GM21619 (cell line): ENCODE data around the gene ASCL1.

Experiments
- ATAC-seq: cut with Tn5 transposase; IDR thresholded peaks from one replicate; pipeline ENCODE4 v1.9.1; 2021; ENCODE audit not compliant: unreplicated experiment

Gene ASCL1

DNA sequence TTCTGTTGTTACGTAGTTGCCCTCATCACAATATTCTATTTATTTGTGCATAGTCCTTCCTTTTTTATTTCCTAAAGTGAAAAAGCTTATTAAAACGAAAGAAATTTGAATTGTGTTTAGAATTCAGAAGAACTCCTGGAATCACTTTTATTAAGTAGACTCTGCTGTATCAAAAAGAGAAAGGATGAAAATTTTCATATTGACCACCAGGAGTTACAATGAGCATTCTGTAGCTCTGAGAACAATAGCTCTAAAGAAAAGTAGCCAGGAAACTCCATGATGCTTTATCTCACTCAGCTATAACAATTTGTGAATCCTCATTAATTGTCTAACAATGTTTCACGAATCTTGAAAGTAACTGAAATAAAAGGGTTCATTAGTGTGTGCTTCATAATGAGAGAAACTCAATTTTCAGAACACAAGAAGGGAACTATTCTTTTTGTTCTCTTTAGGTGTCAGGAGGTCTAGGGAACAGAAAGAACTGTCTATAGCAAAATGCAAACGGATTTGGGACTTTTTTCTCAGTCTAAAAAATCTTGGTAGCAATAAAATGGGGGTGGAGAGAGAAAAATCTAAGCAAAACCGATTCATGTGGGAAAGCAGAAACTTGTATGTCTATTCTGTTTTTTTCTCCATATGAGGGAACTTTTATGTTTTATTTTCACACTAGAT, 19.3 kb downstream of the ASCL1 start:
- ATAC-seq, result no peak

DNA sequence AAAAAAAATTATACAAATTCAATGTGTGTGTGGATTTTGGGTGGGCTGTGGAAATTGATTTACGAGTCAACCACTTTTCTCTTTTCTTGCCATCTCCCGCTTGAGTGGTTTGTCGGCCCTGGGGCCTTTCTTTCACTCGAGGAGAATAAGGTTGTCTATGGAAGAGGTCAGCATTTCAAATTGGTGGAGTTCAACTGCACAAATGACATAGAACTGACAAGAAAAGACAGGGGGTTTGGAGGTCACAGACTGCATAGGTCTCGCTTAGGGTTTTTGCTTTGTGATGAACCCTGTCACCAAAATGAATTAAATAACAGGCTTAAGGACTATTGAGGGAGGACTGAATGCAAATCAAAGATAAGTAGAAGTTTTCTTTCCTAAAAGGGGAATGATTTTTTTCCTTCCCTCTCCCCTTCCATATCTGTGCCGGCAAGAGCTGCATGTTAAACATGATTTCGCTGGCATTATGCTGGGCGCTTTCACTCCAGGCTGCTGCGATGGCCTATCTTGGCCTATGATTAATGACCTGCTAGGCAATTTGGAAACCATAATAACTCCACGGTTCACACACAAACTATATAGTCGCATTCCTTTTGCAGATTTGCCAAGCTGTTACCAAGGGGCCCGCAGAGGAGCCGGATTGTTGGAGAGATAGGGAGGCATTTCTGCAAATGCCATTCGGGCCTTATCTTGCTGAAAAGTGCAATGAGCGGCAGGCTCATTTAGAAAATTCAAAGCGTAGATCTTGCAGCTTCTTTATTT, 20.7 kb downstream of the ASCL1 start:
- ATAC-seq, result no peak

DNA sequence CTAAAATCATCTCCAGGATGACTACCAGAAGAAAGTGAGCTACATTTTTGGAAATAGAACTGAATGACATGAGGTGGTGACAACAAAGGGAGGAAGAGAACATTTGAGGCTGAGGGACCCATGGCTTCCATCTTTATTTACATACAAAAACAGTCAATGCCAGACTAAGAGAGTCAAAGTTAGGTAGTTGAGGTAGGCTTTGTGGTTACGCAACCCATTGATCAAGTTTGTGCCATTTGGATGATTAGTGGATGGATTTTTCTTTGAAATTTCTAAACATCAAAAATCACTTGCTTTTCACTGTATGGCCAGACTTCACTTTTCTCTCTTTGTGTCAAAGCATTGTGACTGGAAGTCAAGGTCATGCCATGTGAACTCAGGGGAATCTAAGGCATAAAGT, 22.9 kb downstream of the ASCL1 start:
- no peak for ATAC-seq

DNA sequence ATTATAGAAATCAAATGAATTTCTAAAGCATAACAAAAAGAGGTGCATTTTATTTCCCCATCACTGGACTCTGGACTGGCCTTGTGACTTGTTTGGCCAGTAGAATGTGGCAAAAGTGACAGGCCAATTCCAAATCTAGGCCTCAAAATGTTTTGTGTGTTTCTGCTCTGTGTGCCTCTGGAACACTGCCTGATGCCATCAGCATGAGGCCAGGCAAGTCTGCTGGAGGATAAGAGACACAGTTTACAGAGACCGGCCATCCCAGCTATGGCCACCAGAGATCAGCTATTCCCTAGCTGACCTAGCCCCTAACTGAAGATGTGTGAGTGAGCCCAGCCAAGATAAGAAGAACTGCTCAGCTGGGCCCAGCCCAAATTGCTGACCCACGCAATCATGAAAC, 32.9 kb downstream of the ASCL1 start:
- no peak for ATAC-seq

DNA sequence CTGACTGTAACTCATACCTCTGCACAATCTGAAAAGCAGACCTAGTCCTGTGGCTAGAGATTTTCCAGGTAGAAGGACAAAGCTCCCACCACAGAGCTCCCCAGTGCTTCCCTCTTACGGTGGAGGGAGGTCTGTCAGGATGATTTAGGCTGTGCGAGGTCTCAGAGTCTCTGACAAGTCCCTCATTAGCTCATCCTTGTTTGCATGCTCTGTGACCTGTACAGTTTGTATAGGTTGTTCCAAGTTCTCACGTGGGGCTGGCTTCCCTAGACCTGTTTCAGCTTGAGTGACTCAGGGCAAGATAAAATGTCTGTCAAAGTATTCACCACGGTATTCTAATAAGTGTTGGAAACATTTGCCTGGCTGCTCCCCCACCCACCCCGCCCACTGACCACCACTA, 34.8 kb downstream of the ASCL1 start:
- ATAC-seq, result no peak

DNA sequence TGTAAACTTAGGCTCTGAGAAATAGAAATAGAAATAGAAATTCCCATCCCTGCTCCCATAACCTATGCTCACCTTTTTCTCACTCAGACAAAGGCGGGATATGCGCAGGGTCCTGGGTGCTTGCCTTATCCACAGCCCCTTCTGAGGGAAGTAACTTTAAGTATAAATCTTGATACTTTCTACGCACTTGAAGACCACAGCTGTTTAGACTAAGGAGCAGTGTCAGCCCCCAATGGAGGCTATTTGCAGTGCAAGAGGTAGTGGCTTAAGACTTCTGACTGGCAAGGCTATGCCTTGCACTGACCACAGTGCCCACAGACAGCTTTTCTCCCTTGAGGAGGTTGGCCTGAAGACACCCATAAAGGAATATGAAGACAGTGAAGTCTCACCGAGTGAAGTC, 35.2 kb downstream of the ASCL1 start:
- no peak for ATAC-seq

DNA sequence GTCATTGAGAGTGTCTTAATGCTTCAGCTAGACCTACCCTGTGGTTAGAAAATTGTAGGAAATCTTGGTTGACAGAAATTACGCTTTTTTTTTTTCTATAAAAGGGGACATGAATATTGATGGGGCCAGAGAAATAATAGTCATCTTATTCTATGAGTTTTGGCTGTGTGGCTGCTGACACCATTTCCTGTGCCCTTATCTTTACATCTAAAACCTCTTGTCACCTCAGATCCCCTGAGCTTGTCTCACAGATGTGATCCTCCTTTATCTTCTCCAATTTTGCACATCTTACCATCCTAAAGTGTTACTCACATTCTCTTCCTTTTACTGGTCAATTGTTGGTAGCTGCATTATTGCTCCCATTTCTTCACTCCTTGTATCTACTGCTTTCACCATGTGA, 36.1 kb downstream of the ASCL1 start:
- no peak for ATAC-seq

DNA sequence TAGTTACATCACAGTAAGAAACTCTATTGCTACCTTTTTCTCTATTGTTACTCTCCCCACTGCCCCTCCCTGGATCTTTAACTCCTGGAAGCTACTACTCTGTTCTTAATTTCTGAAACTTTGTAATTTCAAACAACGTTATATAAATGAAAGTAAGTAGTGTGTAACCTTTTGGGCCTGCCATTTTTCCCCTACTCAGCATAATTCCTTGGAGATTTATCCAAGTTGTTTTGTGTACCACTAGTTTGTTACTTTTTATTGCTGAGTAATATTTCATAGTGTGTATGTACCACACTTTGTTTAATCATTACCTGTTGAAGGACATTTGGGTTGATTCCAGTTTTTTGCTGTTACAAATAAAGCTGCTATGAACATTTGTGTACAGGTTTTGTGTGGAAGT, 37.9 kb downstream of the ASCL1 start:
- ATAC-seq, result no peak
